OCI-LY7 (cell line): ENCODE measurements around the gene CYP46A1.

Experiments
- CTCF ChIP-seq: fragments of 200-600 bp; sonication (generic); conservative IDR thresholded peaks from 2 replicates; pipeline ENCODE4 v1.5.1; 2014; ENCODE audit warnings: mild to moderate bottlenecking, antibody characterized with exemption, low read length, moderate library complexity, mixed read lengths
- EZH2phosphoT487 ChIP-seq: fragments of 200-600 bp; sonication (generic); IDR thresholded peaks from 2 replicates; pipeline ENCODE4 v1.6.1; 2018; ENCODE audit warnings: low read depth, borderline replicate concordance, mild to moderate bottlenecking, mixed run types, antibody characterized with exemption, low read length, moderate library complexity, mixed read lengths

GRCh38 chr14:99740411-99740810 lies 56.3 kb downstream of the CYP46A1 start:
- TF ChIP-seq CTCF (no peak), EZH2phosphoT487 (no peak)
